Large intestine (tissue), 3 donors: ENCODE measurements around the gene MEGF9. TPM values are rescaled to one million over a fixed set of nuclear protein-coding genes. Genes with fewer than 3 reads are reported as not detected.
"Not testable (repeated sequence)": the region's sequence is repeated elsewhere in the genome, so short reads cannot be mapped to it uniquely, and the experiment has no call there.

Experiments
- DNase-seq, 2 donors: peaks; one replicate each; pipeline versions ENCODE4 v3.0.0 to v3.0.0-alpha.2; 2013
- H3K27ac ChIP-seq: one replicate; pipeline ENCODE4 v1.5.1; 2013; ENCODE audit warnings: low read length
- H3K27me3 ChIP-seq: 2 replicates; pipeline ENCODE4 v1.6.1; 2013; ENCODE audit warnings: low read length; ENCODE audit not compliant: control insufficient read depth, insufficient read depth
- H3K36me3 ChIP-seq: 2 replicates; pipeline ENCODE4 v1.6.1; 2013; ENCODE audit warnings: low read length; ENCODE audit not compliant: control insufficient read depth, insufficient read depth
- H3K4me1 ChIP-seq: one replicate; pipeline ENCODE4 v1.6.1; 2013; ENCODE audit warnings: low read length; ENCODE audit not compliant: control insufficient read depth, insufficient read depth
- H3K4me3 ChIP-seq: one replicate; pipeline ENCODE4 v1.5.1; 2013; ENCODE audit warnings: low read length
- H3K9me3 ChIP-seq: one replicate; pipeline ENCODE4 v1.6.1; 2013; ENCODE audit warnings: mild to moderate bottlenecking, low read depth, low read length, moderate library complexity; ENCODE audit not compliant: control insufficient read depth
- WGBS: methylation state at CpG from one replicate; pipeline ENCODE4 v1.1.5; 2013; ENCODE audit warnings: low lambda C conversion rate; ENCODE audit not compliant: insufficient coverage; 5-methylcytosine and 5-hydroxymethylcytosine counted together
- polyA plus RNA-seq: library from polyadenylated mRNA; unstranded; fragments of 120-200 nt; gene quantifications from one replicate; pipeline ENCODE4 v1.2.1, GENCODE V29; 2013

Gene MEGF9
- polyA plus RNA-seq, 1 donor = 17.6 TPM

GRCh38 chr9:120646948-120647347, 67.3 kb downstream of the MEGF9 start:
- Histone ChIP-seq H3K36me3 (peaks cover 3% of the 10 kb centered on the region), H3K27me3 (no peaks in the 10 kb centered on the region), H3K27ac (no peak overlapping the region), H3K4me1 (peaks cover 7% of the 10 kb centered on the region), H3K4me3 (no peak overlapping the region), H3K9me3 (no peaks in the 10 kb centered on the region)
- 25% methylated on average over 1 of the region's 4 CpGs for WGBS
- DNase-seq = peak; percentile 16 to 67

GRCh38 chr9:120645760-120646159, 68.5 kb downstream of the MEGF9 start:
- Histone ChIP-seq H3K4me1 (peaks cover 7% of the 10 kb centered on the region), H3K27me3 (no peaks in the 10 kb centered on the region), H3K27ac (peak overlapping the region; percentile 15), H3K36me3 (peaks cover 3% of the 10 kb centered on the region), H3K4me3 (no peak overlapping the region), H3K9me3 (no peaks in the 10 kb centered on the region)
- 100% methylated on average over 1 of the region's 1 CpG for WGBS
- DNase-seq = peak in 1 of 2 donors; percentile 12

DNA sequence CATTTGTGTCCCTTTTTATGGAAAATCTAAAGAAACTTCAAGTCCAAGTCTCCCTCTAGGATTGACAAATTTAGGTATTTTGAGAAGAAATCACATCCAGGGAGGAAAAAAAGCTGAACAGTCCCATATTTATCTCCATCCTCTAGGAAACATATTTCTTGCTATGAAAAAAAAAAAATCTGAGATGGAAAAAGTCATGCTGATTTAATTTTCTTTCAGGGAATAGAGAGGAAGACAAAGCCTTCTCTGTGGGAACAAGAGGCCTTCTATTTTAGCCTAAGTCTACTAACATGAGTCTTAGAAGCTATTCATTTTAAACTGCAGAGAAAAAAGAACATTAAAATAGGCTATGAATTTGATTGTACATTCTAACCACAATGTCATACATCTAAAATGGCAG, 71.2 kb downstream of the MEGF9 start:
- H3K4me3 ChIP-seq = no peak overlapping the region
- H3K27ac ChIP-seq = no peak overlapping the region
- H3K36me3 ChIP-seq = peaks cover 3% of the 10 kb centered on the region
- DNase-seq = no peak
- peaks cover 7% of the 10 kb centered on the region for H3K4me1 ChIP-seq
- H3K27me3 ChIP-seq = no peaks in the 10 kb centered on the region
- no peaks in the 10 kb centered on the region for H3K9me3 ChIP-seq

DNA sequence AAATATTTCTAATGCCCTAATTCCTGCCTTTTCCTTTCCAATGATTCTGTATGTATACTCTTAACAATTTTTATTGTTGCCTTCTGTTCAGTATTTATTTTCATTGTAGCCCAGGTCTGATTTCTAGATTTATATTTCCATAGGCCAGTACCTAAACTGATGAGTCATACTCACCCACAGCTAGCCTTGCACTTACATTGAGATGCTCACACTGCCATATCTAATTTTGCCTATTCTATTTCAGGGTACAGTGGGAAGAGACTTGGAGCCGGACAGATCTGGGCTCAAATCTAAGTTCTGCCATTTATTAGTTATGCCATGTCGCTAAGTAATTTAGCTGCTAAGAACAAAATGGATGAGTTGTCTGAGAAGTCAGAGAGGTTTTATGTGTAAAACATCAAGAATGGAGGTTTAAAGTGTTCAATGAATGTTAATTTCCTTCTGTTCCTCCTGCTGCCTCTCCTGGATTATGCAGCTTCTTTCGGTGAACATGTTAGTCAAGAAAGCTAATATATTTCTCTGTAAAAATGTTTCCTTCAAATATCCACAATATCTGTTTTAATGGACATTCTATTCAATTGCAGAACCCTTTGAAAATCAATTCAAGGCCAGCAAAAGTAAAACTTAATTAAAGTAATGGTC, 72.0 kb downstream of the MEGF9 start:
- Histone ChIP-seq H3K27me3 (no peaks in the 10 kb centered on the region), H3K36me3 (peaks cover 3% of the 10 kb centered on the region), H3K4me1 (peaks cover 7% of the 10 kb centered on the region), H3K27ac (no peak overlapping the region), H3K9me3 (no peaks in the 10 kb centered on the region), H3K4me3 (no peak overlapping the region)
- 100% methylated on average over 1 of the region's 3 CpGs for WGBS
- no peak for DNase-seq

DNA sequence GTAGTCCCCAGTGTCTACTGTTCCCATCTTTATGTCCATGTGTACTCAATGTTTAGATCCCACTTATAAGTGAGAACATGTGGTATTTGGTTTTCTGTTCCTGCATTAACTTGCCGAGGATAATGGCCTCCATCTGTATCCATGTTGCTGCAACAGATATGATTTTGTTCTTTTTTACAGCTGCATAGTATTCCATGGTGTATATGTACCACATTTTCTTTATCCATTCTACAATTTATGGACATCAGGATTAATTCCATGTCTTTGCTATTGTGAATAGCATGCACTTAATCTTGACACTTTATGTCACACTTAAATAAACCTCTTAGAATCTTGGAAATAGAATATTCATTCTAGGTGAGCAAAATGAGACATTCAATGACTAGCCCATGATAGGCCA, 73.4 kb downstream of the MEGF9 start:
- H3K27me3 ChIP-seq, H3K36me3 ChIP-seq, H3K27ac ChIP-seq, DNase-seq, H3K9me3 ChIP-seq, H3K4me1 ChIP-seq, H3K4me3 ChIP-seq: not testable (repeated sequence)
- no CpG with 5 or more reads among the region's 1 CpG for WGBS

DNA sequence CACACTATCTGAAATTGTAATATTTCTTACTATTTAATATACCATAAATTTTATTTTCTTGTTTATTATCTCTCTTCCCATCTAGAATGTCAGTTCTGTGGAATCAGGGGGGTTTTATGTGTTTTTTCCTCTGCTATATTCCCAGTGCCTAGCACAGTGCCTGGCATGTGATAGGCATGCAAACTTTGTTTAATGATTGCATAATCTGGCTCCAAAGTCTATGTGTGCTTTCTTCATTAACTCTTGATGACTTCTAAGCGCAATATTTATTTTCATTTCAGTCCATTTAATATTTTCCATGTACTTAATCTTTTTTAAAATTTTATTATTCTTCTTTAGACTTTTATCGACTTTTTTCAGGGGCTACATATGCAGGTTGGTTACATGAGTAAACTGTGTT, 73.9 kb downstream of the MEGF9 start:
- no peaks in the 10 kb centered on the region for H3K27me3 ChIP-seq
- H3K4me3 ChIP-seq = no peak overlapping the region
- peak in 1 of 2 donors; percentile 17 for DNase-seq
- no peaks in the 10 kb centered on the region for H3K4me1 ChIP-seq
- peaks cover 11% of the 10 kb centered on the region for H3K9me3 ChIP-seq
- H3K27ac ChIP-seq = no peak overlapping the region
- peaks cover 3% of the 10 kb centered on the region for H3K36me3 ChIP-seq
- WGBS = 73% methylated on average over 2 of the region's 2 CpGs

DNA sequence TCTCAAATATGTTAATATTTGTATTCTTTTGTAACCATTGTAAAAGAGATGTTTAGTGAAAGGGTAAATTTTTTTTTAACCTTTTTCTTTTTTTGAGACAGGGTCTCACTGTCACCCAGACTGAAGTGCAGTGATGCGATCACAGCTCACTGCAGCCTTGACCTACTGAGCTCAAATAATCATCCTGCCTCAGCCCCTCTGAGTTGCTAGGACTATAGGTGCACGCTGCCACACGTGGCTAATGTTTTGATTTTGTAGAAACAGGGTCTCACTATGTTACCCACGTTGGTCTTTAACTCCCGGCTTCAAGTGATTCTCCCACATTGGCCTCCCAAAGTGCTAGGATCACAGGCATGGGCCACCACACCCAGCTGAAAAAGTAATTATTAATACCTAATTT, 76.4 kb downstream of the MEGF9 start:
- Histone ChIP-seq H3K9me3 (peaks cover 14% of the 10 kb centered on the region), H3K4me1 (no peaks in the 10 kb centered on the region), H3K27ac (no peak overlapping the region), H3K4me3 (no peak overlapping the region), H3K27me3 (no peaks in the 10 kb centered on the region), H3K36me3 (no peaks in the 10 kb centered on the region)
- WGBS = no CpG with 5 or more reads among the region's 5 CpGs
- DNase-seq = no peak

- Histone ChIP-seq H3K36me3 (no peaks in the 10 kb centered on the region), H3K4me1 (no peaks in the 10 kb centered on the region), H3K4me3 (no peak overlapping the region), H3K27me3 (no peaks in the 10 kb centered on the region), H3K9me3 (peaks cover 14% of the 10 kb centered on the region), H3K27ac (no peak overlapping the region)
- WGBS = 100% methylated on average over 4 of the region's 25 CpGs
- no peak for DNase-seq
Observed at GRCh38 chr9:120636194-120636957, 77.9 kb downstream of the MEGF9 start.

- Histone ChIP-seq H3K9me3 (peaks cover 14% of the 10 kb centered on the region), H3K27ac (no peak overlapping the region), H3K4me1 (no peaks in the 10 kb centered on the region), H3K4me3 (no peak overlapping the region), H3K27me3 (no peaks in the 10 kb centered on the region), H3K36me3 (no peaks in the 10 kb centered on the region)
- no peak for DNase-seq
- whole genome bisulfite sequencing = 100% methylated on average over 1 of the region's 1 CpG
Observed at GRCh38 chr9:120635011-120635410, 79.3 kb downstream of the MEGF9 start.

DNA sequence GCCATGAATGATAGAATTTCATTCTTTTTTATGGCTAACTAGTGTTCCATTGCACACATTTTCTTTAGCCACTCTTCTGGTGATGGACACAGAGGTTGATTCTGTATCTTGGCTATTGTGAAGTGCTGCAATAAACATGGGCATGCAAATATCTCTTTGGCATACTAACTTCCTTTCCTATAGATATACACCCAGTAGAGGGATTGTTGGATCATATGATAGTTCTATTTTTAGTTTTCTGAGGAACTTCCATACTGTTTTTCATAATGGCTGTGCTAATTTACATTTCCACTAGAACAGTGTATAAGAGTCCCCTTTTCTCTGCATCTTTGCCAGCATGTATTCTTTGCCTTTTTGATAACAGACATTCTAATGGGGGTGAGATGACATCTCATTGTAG, 83.9 kb downstream of the MEGF9 start:
- no peak overlapping the region for H3K4me3 ChIP-seq
- H3K27me3 ChIP-seq = no peaks in the 10 kb centered on the region
- H3K27ac ChIP-seq = no peak overlapping the region
- no peaks in the 10 kb centered on the region for H3K36me3 ChIP-seq
- H3K4me1 ChIP-seq = peaks cover 1% of the 10 kb centered on the region
- peaks cover 4% of the 10 kb centered on the region for H3K9me3 ChIP-seq
- DNase-seq = no peak
